NCI-H226 (cell line): Measurements from ENCODE around the gene CARD11.
"Not testable (repeated sequence)": the region's sequence is repeated elsewhere in the genome, so short reads cannot be mapped to it uniquely, and the experiment has no call there.

Experiments used
- DNase-seq: peaks from one replicate; pipeline ENCODE4 v3.0.0-alpha.2; 2015

Gene CARD11

GRCh38 chr7:2923291-2923781 is 120.3 kb downstream of the CARD11 start:
- DNase-seq = no peak

DNA sequence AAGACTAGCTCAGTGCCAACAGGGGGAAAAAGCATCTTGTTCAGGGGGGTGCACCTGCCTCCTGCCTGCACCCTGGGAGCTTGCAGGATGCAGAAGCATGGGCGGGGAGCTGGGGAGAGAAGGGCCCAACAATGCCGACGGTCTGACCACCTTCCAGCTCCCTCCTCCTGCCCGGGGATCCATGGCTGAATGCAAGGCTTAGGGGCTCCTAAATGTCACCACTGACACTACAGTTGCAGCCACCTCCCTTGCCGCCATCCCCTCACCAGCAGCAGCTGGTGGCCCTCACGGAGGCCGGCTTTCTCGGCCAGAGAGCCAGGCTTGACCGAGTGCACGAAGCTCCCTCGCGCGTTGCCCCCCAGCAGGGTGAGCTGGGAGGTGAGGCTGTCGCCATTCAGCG is 120.8 kb downstream of the CARD11 start:
- DNase-seq = no peak

DNA sequence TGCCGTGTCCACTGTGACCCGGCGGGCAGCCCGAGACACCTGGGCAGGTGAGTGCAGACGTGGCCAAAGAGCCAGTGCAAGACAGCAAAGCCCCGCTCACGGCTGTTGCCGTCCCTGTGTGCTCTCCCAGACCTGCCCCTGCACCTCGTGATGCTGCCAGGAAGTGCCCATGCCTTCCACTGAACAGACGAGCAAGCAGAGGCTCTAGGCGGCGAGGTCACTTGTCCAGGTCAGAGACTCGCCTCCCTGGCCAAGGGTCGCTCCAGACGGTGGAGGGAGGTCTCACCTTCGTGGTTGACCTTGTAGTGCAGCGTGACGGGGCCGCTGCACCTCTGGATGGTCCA is 121.3 kb downstream of the CARD11 start:
- DNase-seq = no peak

DNA sequence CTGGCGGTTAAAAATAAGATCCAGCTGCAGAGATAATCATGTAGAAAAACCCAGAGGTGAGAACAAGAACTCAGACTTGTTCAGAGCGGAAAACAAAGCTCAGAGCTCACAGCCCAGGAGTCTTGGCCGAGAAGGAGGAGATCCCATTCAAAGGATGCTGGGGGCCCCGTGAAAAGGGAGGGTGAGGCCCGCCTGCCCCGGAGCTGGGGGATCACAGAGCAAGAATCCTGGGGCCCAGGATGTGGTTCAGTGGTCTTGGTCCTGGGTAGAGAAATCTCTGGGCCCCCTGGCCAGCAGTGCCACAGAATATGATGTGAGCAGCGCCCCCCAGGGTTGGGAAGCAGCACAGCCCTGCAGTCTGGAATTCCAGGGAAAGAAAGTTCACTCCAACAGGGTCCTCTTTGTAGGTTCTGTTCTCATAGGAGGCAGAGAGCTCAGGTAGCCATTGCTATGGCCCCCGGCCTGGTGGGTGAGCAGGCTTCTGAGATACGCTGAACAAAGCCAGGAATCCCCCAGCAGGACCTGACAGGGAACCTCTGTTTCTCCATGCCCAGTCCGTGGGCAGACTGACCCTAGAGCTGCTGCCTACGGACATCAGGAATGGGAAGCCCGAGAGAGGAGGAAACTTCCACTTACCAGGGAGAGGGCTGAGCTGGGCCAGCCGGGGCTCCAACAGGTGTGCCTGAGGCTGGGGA is 121.9 kb downstream of the CARD11 start:
- DNase-seq = no peak

DNA sequence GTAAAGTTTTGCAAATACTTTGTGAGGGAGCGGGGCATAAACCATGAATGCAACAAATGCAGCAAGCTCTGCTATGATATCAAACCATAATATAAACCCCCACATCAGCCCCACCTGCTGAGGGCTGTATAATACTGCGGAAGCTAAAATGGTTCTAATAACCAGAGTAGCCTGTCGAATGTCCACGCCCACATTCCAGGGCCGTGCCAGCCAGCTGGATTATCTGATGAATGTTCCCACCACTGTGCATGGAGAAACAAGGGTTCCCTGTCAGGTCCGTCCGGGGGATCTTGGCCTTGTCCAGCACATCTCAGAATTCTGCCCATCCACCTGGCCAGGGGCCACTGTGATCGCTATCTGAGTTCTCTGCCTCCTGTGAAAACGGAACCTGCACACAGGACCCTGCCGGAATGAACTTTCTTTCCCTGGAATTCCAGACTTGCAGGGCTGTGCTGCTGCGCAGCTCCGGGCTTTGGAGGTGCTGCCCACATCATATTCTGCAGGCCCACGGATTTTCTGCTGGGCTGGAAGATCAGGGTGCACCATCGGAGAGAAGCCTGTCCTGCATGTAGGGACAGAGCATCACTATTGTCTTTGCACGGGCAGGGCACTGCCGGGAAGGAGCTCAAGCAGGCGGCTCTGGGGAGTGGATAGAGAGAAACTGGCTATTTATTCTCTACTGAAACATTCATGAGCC is 122.6 kb downstream of the CARD11 start:
- peak; percentile 30 for DNase-seq

GRCh38 chr7:2920480-2920879 is 123.2 kb downstream of the CARD11 start:
- DNase-seq = not testable (repeated sequence)

DNA sequence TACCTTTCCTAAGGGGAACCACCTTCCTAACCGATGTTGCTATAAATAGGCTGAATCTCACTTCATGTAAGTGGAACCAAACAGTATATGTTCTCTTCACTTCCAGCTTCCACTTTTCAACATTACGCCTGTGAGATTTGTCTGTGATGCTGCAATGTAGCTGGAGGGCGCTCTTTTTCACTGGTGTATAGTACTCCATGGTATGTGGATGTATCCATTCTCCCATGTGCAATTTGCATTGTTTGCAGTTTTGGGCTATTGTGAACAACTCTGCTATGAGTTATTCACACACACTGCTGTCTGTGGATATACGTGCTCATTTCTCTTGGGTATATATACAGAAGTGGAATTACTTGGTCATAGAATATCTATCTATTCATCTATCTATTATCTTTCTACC is 123.6 kb downstream of the CARD11 start:
- DNase-seq = no peak

- DNase-seq = no peak
These were observed 124.4 kb downstream of the CARD11 start for GRCh38 chr7:2919256-2919655.

- DNase-seq = no peak
These were observed 125.3 kb downstream of the CARD11 start for GRCh38 chr7:2918406-2918805.

GRCh38 chr7:2915023-2915422 is 128.6 kb downstream of the CARD11 start:
- no peak for DNase-seq

DNA sequence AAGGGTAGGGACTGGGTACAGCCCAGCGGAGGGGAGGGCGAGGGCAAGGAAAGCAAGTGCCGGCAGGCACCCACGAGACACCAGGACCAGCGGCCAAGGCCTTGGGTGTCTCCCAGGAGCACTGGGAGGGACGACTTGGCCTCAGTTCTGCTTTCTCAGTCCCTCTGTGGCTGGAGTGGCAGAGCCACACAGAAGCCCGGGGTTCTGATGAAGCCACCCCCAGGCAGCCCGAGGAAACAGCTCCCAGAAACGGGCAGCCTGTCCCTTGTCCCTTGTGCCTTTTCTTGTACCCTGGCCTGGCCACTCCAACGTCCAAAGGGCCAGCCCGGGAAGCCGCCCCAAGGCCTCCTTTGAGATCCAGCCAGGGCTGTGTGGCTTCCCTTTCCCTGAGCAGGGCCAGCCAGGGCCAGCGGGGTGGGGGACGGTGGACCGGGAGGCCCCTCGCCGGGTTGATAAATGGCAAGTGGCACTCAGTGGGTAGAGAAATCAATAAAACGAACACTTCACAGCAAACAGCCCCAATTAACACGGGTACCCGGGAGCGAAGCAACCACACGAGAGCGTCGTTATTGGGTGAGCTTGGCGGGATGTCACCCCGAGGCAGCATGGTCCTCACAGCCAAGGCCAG is 129.8 kb downstream of the CARD11 start:
- no peak for DNase-seq

DNA sequence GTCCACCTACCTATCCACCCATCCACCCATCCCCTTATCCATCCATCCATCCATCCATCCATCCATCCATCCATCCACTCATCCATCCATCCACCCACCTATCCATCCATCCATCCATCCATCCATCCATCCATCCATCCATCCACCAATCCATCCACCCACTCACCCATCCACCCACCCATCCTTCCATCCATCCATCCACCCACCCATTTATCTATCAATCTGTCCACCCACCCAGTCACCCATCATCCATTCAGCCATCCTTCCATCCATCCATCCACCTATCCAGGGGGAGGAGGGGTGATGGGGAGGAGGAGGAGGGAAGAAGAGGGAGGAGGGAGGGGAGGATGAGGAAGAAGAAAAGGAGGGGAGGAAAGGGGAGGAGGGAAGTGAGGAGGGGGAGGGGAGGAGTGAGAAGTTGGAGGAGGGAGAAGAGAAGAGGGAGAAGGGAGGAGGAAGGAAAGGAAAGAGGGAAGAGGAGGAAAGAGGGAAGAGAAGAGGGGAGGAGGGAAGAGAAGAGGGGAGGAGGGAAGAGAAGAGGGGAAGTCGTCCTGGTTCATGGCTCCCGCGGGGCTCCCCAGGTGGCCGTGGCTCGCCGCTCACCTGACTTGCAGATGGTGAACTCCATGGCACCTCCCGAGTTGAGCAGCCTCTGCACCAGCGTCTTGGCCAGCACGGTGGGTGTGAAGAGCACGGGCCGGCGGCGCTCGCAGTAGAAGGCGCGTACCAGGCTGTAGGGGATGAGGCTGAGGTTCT is 130.8 kb downstream of the CARD11 start:
- no peak for DNase-seq

DNA sequence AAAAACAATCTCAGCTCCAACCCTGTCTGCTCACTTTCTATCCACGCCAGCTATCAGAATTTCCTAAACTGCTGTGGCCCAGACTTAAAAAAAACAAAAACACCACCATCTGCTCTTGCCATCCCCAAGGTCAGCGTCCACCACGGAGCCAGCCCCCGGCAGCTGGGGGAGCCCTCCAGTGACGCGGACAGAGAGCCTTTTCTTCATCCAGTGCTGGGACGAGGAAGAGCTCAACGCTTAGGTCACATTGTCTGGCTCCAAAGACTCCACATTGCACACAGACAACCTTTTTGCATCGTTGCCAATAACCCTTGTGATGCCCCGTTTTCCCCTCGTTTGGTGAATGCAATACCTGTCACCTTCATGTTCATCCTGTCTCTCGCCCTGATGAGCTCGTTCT is 132.2 kb downstream of the CARD11 start:
- no peak for DNase-seq

- no peak for DNase-seq
These were observed 134.1 kb downstream of the CARD11 start for GRCh38 chr7:2909471-2910039.

- DNase-seq = no peak
These were observed 134.6 kb downstream of the CARD11 start for GRCh38 chr7:2909043-2909442.

DNA sequence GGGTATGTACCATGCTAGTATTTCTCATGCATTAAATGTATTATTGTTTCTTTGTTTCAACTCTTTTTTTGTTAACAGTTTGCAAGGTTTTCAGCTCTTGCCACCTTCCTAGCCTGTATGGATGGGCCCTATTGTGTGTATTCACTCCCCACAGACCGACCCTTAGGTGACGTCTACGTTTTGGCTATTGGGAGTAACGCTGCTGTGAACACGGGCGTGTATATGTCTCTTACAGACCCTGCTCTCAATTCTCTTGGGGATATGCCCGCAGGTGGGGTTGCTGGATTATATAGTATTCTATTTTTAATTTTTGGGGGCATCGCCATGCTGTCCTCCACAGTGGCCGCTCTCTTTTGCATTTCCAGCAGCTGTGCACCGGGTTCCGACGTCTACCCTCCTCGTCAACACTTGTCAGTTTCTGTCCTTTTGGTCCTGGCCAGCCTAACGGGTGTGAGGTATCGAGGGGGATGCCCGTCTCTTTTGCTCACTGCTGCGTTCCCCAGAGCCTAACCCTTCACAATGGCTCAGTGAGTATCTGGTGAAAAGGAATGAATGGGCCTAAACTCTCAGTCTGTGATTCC is 135.5 kb downstream of the CARD11 start:
- no peak for DNase-seq

DNA sequence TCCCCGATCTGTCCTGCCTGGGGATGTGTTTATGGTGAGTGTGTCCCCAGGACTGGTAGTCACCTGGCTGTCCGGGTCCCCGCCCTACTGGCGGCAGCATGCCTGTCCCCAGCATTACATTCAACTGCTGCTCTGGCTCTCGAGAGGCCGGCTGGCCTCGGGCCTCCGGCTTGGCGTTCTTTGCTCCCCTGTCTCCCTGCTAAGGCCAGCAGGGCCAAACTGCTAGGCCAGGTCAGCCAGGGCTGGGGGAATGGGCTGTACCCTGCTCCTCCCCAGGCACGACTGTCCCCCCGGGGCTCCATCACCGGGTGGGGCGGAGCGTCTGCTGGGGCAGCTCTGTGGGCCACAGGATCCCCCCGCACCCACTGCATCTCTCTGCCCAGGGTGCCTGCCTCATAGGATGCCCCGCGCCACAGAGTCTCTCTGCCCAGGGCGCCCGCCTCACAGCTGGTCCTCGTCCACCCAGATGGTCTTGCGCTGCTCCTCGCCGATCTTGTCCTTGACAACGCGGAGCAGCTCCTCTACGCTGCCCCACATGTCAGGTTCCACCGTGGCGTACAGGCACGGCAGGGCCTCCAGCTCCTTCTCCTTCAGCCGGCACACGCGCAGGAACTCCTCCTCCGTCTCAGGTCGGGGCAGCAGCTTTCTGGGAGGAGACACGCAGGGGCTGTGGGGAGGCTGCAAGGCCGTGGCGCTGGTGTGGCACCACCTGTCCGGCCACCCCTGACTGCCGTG is 137.3 kb downstream of the CARD11 start:
- DNase-seq = no peak

- no peak for DNase-seq
These were observed 138.2 kb downstream of the CARD11 start for GRCh38 chr7:2905500-2905899.

DNA sequence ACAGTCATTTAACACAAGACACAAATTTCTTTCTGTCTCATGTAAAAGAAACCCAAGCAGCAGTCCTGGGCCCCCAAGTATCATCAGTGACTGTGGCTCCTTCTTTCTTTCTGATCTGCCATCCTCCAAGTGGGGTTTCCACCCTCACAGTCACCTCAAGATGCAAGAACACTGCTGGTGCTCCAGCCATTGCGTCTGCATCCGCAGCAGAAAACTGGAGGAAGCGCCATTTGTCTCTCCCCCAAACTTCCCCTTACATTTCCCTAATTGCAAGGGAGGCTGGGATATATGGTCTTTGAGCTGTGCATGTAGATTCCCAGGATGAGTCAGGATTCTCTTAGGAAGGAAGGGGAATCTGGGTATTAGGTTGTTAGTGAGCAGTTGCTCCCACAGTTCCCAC is 138.6 kb downstream of the CARD11 start:
- no peak for DNase-seq

GRCh38 chr7:2904202-2904601 is 139.5 kb downstream of the CARD11 start:
- no peak for DNase-seq

DNA sequence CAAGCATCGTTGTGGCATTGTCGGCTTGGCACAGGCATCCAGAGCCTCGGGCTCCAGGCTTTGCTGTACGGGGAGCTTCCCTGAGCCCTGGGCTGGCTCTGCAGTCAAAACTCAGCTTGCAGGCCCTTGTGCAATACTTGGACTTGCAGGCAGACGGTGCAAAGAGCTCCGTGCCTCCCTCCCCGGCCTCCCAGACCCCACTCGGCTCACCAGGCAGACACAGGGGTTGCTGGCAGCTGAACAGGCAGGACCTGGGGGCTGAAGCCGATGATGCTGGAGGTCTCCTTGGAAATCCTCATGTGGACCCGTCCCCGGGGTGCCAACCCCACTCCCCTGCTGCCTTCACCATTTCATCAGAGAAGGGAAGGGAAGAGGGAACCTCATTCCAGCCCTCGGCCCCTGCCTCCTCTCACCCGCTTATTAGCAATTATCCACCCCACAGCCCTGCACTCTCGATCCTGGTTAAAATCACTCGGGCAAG is 139.9 kb downstream of the CARD11 start:
- DNase-seq = peak; percentile 18

DNA sequence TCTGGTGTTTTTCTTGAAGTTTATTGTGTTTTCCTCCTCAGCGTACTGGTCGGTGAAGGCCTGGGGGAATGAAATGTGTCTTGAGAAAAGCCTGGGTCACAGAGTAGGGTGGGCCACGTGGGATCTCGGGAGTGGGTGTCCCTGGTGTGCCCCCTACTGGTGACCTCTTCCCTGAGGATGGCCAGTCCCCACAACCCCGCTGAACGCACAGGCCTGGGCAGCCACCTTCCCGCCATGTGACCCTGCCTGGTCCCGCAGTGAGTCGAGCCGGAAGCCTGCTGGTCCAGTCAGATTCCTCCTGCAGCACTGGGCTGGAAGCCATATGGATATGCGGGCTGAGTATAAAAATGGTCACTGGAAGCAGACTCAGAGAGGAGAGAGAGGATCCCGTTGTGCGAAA is 146.6 kb downstream of the CARD11 start:
- no peak for DNase-seq
